ENCODE measurements around the gene POLR1A. TPM values are rescaled to one million over a fixed set of nuclear protein-coding genes. Genes with fewer than 3 reads are reported as not detected.

Gene POLR1A
- total RNA-seq, 1 donor from 2014 or later = 45.2 TPM

- Histone ChIP-seq H3K27ac (ENCODE audit: low read depth, low read length) (no peak overlapping the region), H3K36me3 (ENCODE audit: insufficient read depth, low read length) (no peaks in the 10 kb centered on the region), H3K4me2 (ENCODE audit: low read length) (no peak overlapping the region), H3K9ac (ENCODE audit: low read length) (no peak overlapping the region), H3K27me3 (ENCODE audit: insufficient read depth, low read length) (peaks cover 2% of the 10 kb centered on the region), H3K79me2 (ENCODE audit: insufficient read depth, low read length) (no peaks in the 10 kb centered on the region), H3K4me3 (ENCODE audit: insufficient read depth, low read depth, low read length) (no peak overlapping the region), H3K9me3 (ENCODE audit: insufficient read depth, low read depth, low read length) (peaks cover 8% of the 10 kb centered on the region), H3K4me1 (ENCODE audit: insufficient read depth, low read length) (no peaks in the 10 kb centered on the region), H2AFZ (ENCODE audit: low read depth, low read length) (no peak overlapping the region), H4K20me1 (ENCODE audit: insufficient read depth, low read length) (no peaks in the 10 kb centered on the region)
- H3K4me1 Mint-ChIP-seq (ENCODE audit: low read depth, unreplicated experiment) = no peaks in the 10 kb centered on the region
- H3K36me3 Mint-ChIP-seq (ENCODE audit: low read depth, unreplicated experiment) = no peaks in the 10 kb centered on the region
- H3K27ac Mint-ChIP-seq (ENCODE audit: unreplicated experiment) = no peak overlapping the region
- DNase-seq (ENCODE audit: low read depth) (no peak), FAIRE-seq (no peak)
- H3K27me3 Mint-ChIP-seq (ENCODE audit: low read depth, unreplicated experiment) = peaks cover 2% of the 10 kb centered on the region
- peaks cover 20% of the 10 kb centered on the region for H3K9me3 Mint-ChIP-seq (ENCODE audit: unreplicated experiment)
- TF ChIP-seq CTCF (IDR thresholded peaks at IDR 0.05; ENCODE audit: insufficient read depth, low read depth, low read length) (no peak), EZH2 (IDR thresholded peaks at IDR 0.05; ENCODE audit: insufficient read depth, low read length) (no peak)
- H3K4me3 Mint-ChIP-seq (ENCODE audit: unreplicated experiment) = no peak overlapping the region
These were observed 93.5 kb downstream of the POLR1A start for GRCh38 chr2:86012007-86012712.

GRCh38 chr2:86011449-86011941, 94.2 kb downstream of the POLR1A start:
- H3K4me2 ChIP-seq (ENCODE audit: low read length) = no peak overlapping the region
- no peaks in the 10 kb centered on the region for H3K79me2 ChIP-seq (ENCODE audit: insufficient read depth, low read length)
- peaks cover 25% of the 10 kb centered on the region for H3K9me3 Mint-ChIP-seq (ENCODE audit: unreplicated experiment)
- no peaks in the 10 kb centered on the region for H4K20me1 ChIP-seq (ENCODE audit: insufficient read depth, low read length)
- no peak overlapping the region for H3K27ac ChIP-seq (ENCODE audit: low read depth, low read length)
- H3K4me3 Mint-ChIP-seq (ENCODE audit: unreplicated experiment) = no peak overlapping the region
- H3K27me3 ChIP-seq (ENCODE audit: insufficient read depth, low read length) = no peaks in the 10 kb centered on the region
- no peak overlapping the region for H3K4me3 ChIP-seq (ENCODE audit: insufficient read depth, low read depth, low read length)
- TF ChIP-seq CTCF (IDR thresholded peaks at IDR 0.05; ENCODE audit: insufficient read depth, low read depth, low read length) (no peak), EZH2 (IDR thresholded peaks at IDR 0.05; ENCODE audit: insufficient read depth, low read length) (no peak)
- no peak overlapping the region for H3K9ac ChIP-seq (ENCODE audit: low read length)
- H3K27ac Mint-ChIP-seq (ENCODE audit: unreplicated experiment) = no peak overlapping the region
- H3K4me1 ChIP-seq (ENCODE audit: insufficient read depth, low read length) = no peaks in the 10 kb centered on the region
- H3K9me3 ChIP-seq (ENCODE audit: insufficient read depth, low read depth, low read length) = peaks cover 8% of the 10 kb centered on the region
- H3K27me3 Mint-ChIP-seq (ENCODE audit: low read depth, unreplicated experiment) = peaks cover 2% of the 10 kb centered on the region
- no peak overlapping the region for H2AFZ ChIP-seq (ENCODE audit: low read depth, low read length)
- H3K36me3 Mint-ChIP-seq (ENCODE audit: low read depth, unreplicated experiment) = no peaks in the 10 kb centered on the region
- DNase-seq (ENCODE audit: low read depth) = no peak
- no peaks in the 10 kb centered on the region for H3K4me1 Mint-ChIP-seq (ENCODE audit: low read depth, unreplicated experiment)
- H3K36me3 ChIP-seq (ENCODE audit: insufficient read depth, low read length) = no peaks in the 10 kb centered on the region
- FAIRE-seq = no peak

DNA sequence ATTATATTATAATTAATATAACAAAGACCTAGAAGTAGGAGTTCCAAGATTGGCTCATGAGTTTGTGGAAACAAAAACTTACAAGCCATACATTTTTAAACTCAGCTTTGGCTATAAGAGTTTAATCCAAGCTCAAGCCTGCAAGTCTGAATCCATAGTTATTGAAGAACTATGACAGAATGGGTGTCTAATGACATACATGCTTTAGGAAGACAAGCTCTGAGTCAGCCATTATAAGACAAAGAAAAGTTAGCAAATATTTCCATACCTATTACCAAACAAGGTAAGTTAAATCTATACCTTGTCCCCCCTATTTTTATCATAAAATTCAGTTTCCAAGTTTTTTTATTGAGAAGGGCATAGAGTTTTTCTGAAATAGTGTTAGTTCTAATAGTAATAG, 95.6 kb downstream of the POLR1A start:
- Histone ChIP-seq H3K4me3 (ENCODE audit: insufficient read depth, low read depth, low read length) (no peak overlapping the region), H3K9me3 (ENCODE audit: insufficient read depth, low read depth, low read length) (peaks cover 10% of the 10 kb centered on the region), H3K27ac (ENCODE audit: low read depth, low read length) (no peak overlapping the region), H3K36me3 (ENCODE audit: insufficient read depth, low read length) (no peaks in the 10 kb centered on the region), H3K79me2 (ENCODE audit: insufficient read depth, low read length) (no peaks in the 10 kb centered on the region), H3K4me1 (ENCODE audit: insufficient read depth, low read length) (no peaks in the 10 kb centered on the region), H3K9ac (ENCODE audit: low read length) (no peak overlapping the region), H3K27me3 (ENCODE audit: insufficient read depth, low read length) (no peaks in the 10 kb centered on the region), H2AFZ (ENCODE audit: low read depth, low read length) (no peak overlapping the region), H4K20me1 (ENCODE audit: insufficient read depth, low read length) (no peaks in the 10 kb centered on the region), H3K4me2 (ENCODE audit: low read length) (no peak overlapping the region)
- Mint-ChIP-seq H3K36me3 (ENCODE audit: low read depth, unreplicated experiment) (no peaks in the 10 kb centered on the region), H3K9me3 (ENCODE audit: unreplicated experiment) (peaks cover 29% of the 10 kb centered on the region), H3K4me1 (ENCODE audit: low read depth, unreplicated experiment) (no peaks in the 10 kb centered on the region), H3K27ac (ENCODE audit: unreplicated experiment) (no peak overlapping the region), H3K4me3 (ENCODE audit: unreplicated experiment) (no peak overlapping the region), H3K27me3 (ENCODE audit: low read depth, unreplicated experiment) (peaks cover 2% of the 10 kb centered on the region)
- FAIRE-seq (no peak), DNase-seq (ENCODE audit: low read depth) (no peak)
- TF ChIP-seq CTCF (IDR thresholded peaks at IDR 0.05; ENCODE audit: insufficient read depth, low read depth, low read length) = no peak
- no peak for TF ChIP-seq EZH2 (IDR thresholded peaks at IDR 0.05; ENCODE audit: insufficient read depth, low read length)
